Liver (tissue), 9 donors: ENCODE measurements around the gene ACTR8. TPM values are rescaled to one million over a fixed set of nuclear protein-coding genes. Genes with fewer than 3 reads are reported as not detected.

Experiments used
- DNase-seq: peaks from one replicate; pipeline ENCODE4 v3.0.0-alpha.2; 2017; ENCODE audit warnings: low spot score
- H3K27ac ChIP-seq, 2 donors: one replicate each; pipeline ENCODE4 v1.7.0; 2013; ENCODE audit warnings: inconsistent platforms in 2 of 2, low read length in 2 of 2, control low read depth in 1 of 2, low read depth in 1 of 2, mild to moderate bottlenecking in 1 of 2
- H3K27me3 ChIP-seq, 4 donors: one replicate each; pipeline versions ENCODE4 v1.6.1 to v1.7.0; 2013; ENCODE audit warnings: low read length in 3 of 4, inconsistent platforms in 1 of 4, mild to moderate bottlenecking in 1 of 4, moderate library complexity in 1 of 4; ENCODE audit not compliant: control insufficient read depth in 4 of 4, insufficient read depth in 4 of 4
- H3K36me3 ChIP-seq, 4 donors: one replicate each; pipeline versions ENCODE4 v1.6.1 to v1.7.0; 2013; ENCODE audit warnings: low read length in 3 of 4, mild to moderate bottlenecking in 3 of 4, low read depth in 1 of 4, moderate library complexity in 1 of 4; ENCODE audit not compliant: control insufficient read depth in 4 of 4, insufficient read depth in 3 of 4
- H3K4me1 ChIP-seq, 4 donors: one replicate each; pipeline versions ENCODE4 v1.6.1 to v1.7.0; 2013; ENCODE audit warnings: low read length in 3 of 4, mild to moderate bottlenecking in 3 of 4, moderate library complexity in 1 of 4; ENCODE audit not compliant: control insufficient read depth in 4 of 4, insufficient read depth in 4 of 4
- H3K4me3 ChIP-seq, 3 donors: one replicate each; pipeline versions ENCODE4 v1.6.1 to v1.7.0; 2013; ENCODE audit warnings: low read length in 3 of 3, control low read depth in 1 of 3, low read depth in 1 of 3, mild to moderate bottlenecking in 1 of 3
- H3K9ac ChIP-seq, 2 donors: one replicate each; pipeline ENCODE4 v1.7.0; 2013; ENCODE audit warnings: low read length in 2 of 2, mild to moderate bottlenecking in 2 of 2, moderate library complexity in 2 of 2, control low read depth in 1 of 2, low read depth in 1 of 2
- H3K9me3 ChIP-seq, 4 donors: one replicate each; pipeline versions ENCODE4 v1.6.1 to v1.7.0; 2013; ENCODE audit warnings: low read length in 3 of 4; ENCODE audit not compliant: control insufficient read depth in 4 of 4
- EGR1 ChIP-seq, 2 donors: IDR thresholded peaks; 2 replicates each; pipeline ENCODE4 v1.6.1; 2016 to 2018; ENCODE audit warnings: antibody characterized with exemption in 2 of 2, low read depth in 2 of 2
- FOXA1 ChIP-seq: IDR thresholded peaks from 2 replicates; pipeline ENCODE4 v1.6.1; 2016; ENCODE audit warnings: antibody characterized with exemption
- FOXA2 ChIP-seq: IDR thresholded peaks from 2 replicates; pipeline ENCODE4 v1.6.1; 2016; ENCODE audit warnings: antibody characterized with exemption
- HNF4G ChIP-seq: IDR thresholded peaks from 2 replicates; pipeline ENCODE4 v1.6.1; 2016; ENCODE audit warnings: antibody characterized with exemption
- RAD21 ChIP-seq, 2 donors: IDR thresholded peaks; 2 replicates each; pipeline ENCODE4 v1.6.1; 2016; ENCODE audit warnings: antibody characterized with exemption in 2 of 2, mild to moderate bottlenecking in 2 of 2
- SP1 ChIP-seq: IDR thresholded peaks from 2 replicates; pipeline ENCODE4 v1.6.1; 2018; ENCODE audit warnings: antibody characterized with exemption, mild to moderate bottlenecking
- TAF1 ChIP-seq: conservative IDR thresholded peaks from 2 replicates; pipeline ENCODE4 v1.6.1; 2016; ENCODE audit warnings: antibody characterized with exemption, mild to moderate bottlenecking
- YY1 ChIP-seq: IDR thresholded peaks from 2 replicates; pipeline ENCODE4 v1.6.1; 2016; ENCODE audit warnings: antibody characterized with exemption, mild to moderate bottlenecking
- WGBS: extraction: QIAGEN DNeasy Blood & Tissue Kit; methylation state at CpG from one replicate; pipeline ENCODE4 v1.1.7; 2013; 5-methylcytosine and 5-hydroxymethylcytosine counted together
- polyA plus RNA-seq, 2 donors: library from polyadenylated mRNA; stranded (reverse) in 1 of 2; unstranded in 1 of 2; fragments of 200-250 nt in 1 of 2; fragments of >200 nt in 1 of 2; fragmentation: Nextera tagmentation in 1 of 2; extraction: Ambion mirVana in 1 of 2; gene quantifications; one replicate each; pipeline versions ENCODE4 v1.2.1 to v1.2.3, GENCODE V29; 2013 to 2015
- total RNA-seq, 2 donors: library from RNA; depleted of rRNA; stranded (reverse); fragments of >200 nt; gene quantifications; one replicate each; pipeline ENCODE4 v1.2.3, GENCODE V29; 2014
- TF ChIP-seq, protein P1 (sequence below): IDR thresholded peaks from 2 replicates; pipeline ENCODE4 v1.6.1; 2016; ENCODE audit warnings: antibody characterized with exemption
- TF ChIP-seq, protein P2 (sequence below): IDR thresholded peaks from 2 replicates; pipeline ENCODE4 v1.6.1; 2016; ENCODE audit warnings: antibody characterized with exemption
- TF ChIP-seq, protein P3 (sequence below): IDR thresholded peaks from 2 replicates; pipeline ENCODE4 v1.6.1; 2016; ENCODE audit warnings: antibody characterized with exemption
- TF ChIP-seq, protein P4 (sequence below): IDR thresholded peaks from 2 replicates; pipeline ENCODE4 v1.6.1; 2016; ENCODE audit warnings: antibody characterized with exemption, mild to moderate bottlenecking
- TF ChIP-seq, protein P5 (sequence below): fragments of 150-350 bp; IDR thresholded peaks from 2 replicates; pipeline ENCODE4 v1.5.1; 2017; ENCODE audit warnings: improper control_type of control experiment, low read depth, low read length; ENCODE audit not compliant: missing input control
- donor health status: healthy.
- donor health status: healthy.
- donor health status: healthy.
- donor health status: healthy.
- donor health status: healthy.

Gene ACTR8
- total and polyA plus RNA-seq, 4 donors = 3.2 to 16.7 (median 7.7) TPM

DNA sequence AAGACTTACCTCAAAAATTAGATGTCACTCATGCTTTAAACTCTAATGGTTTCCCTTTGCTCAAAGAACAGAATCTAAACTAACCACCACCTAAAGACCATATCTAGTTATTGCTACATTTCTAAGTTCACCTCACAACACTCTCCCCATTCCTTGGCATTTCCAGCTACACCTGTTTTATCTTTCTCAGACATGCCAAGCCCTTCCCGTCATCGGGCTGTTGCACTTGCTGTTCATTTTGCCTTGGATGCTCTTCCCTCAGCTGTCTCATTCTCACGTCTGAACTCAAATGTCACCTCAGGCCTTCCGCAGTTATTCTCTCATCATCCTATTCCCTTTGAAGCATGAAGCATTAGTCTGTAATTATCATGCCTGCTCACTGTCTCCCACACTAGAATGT, 1.1 kb upstream of the ACTR8 start:
- no peaks in the 10 kb centered on the region for H3K27me3 ChIP-seq
- no peak for DNase-seq
- TF ChIP-seq FOXA2 (no peak), EGR1 (IDR thresholded peaks at IDR 0.05; ENCODE audit: low read depth in 2 of 2) (no peak), YY1 (no peak), FOXA1 (no peak)
- TF ChIP-seq, protein P1, sequence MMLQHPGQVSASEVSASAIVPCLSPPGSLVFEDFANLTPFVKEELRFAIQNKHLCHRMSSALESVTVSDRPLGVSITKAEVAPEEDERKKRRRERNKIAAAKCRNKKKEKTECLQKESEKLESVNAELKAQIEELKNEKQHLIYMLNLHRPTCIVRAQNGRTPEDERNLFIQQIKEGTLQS = no peak
- TF ChIP-seq, protein P2, sequence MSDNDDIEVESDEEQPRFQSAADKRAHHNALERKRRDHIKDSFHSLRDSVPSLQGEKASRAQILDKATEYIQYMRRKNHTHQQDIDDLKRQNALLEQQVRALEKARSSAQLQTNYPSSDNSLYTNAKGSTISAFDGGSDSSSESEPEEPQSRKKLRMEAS = no peak
- TF ChIP-seq, protein P3, sequence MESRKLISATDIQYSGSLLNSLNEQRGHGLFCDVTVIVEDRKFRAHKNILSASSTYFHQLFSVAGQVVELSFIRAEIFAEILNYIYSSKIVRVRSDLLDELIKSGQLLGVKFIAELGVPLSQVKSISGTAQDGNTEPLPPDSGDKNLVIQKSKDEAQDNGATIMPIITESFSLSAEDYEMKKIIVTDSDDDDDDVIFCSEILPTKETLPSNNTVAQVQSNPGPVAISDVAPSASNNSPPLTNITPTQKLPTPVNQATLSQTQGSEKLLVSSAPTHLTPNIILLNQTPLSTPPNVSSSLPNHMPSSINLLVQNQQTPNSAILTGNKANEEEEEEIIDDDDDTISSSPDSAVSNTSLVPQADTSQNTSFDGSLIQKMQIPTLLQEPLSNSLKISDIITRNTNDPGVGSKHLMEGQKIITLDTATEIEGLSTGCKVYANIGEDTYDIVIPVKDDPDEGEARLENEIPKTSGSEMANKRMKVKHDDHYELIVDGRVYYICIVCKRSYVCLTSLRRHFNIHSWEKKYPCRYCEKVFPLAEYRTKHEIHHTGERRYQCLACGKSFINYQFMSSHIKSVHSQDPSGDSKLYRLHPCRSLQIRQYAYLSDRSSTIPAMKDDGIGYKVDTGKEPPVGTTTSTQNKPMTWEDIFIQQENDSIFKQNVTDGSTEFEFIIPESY = no peak
- WGBS = 93% methylated on average over 4 of the region's 4 CpGs
- H3K36me3 ChIP-seq = peaks cover 5 to 47% (median 43%) of the 10 kb centered on the region in 4 donors
- H3K27ac ChIP-seq = no peak overlapping the region
- H3K4me1 ChIP-seq = peaks cover 4 to 11% (median 9%) of the 10 kb centered on the region in 4 donors
- no peak overlapping the region for H3K9ac ChIP-seq
- no peaks in the 10 kb centered on the region for H3K9me3 ChIP-seq
- H3K4me3 ChIP-seq = no peak overlapping the region

DNA sequence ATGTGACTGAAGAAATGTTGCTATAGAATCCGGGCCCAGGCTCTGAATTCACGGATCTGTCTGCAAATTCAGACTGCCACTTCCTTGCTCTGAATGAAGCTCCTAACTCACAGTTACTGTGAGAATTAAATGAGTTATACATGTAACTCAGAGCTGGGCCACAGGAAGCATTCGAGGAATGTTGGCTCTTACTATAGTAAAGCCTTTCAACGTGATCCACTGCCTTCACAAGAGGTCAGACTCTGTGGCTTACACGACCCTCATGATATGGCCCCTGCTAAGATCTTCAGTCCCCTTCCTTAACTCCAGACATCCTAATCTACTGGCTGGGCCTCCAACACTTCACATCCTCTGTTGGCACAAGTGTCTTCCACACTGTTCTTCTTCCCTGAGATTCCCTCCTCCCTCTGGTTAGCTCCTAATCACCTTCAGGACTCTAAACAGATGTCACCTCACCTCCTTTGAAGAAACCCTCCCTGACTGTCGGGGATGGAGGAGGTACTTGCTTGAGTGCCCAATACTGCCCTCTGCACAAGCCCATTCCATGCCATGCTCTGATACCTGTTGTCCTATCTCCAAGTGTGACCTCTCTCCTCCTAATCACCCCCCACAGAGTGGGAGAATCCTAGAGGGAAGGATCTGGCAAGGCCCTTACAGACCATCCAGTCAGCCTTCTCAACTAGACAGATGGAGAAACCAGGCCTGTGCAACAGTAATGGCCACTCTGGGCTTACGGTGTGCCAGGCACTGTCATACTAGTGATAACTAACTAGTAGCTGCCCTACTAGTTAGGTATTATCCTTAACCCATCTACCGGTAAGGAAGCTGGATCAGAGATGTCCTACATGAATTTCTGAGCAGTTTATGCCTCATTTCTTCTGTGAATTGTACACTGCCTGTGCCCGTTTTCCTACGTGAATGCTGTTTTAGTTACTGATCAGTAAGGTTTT, 1.3 kb downstream of the ACTR8 start:
- Histone ChIP-seq H3K9me3 (no peaks in the 10 kb centered on the region), H3K4me1 (peaks cover 4 to 11% (median 9%) of the 10 kb centered on the region in 4 donors), H3K27ac (no peak overlapping the region), H3K9ac (peak overlapping the region in 1 of 2 donors; percentile 49), H3K36me3 (peaks cover 5 to 57% (median 47%) of the 10 kb centered on the region in 4 donors), H3K27me3 (no peaks in the 10 kb centered on the region), H3K4me3 (peak overlapping the region in 2 of 3 donors; percentile 86 to 87)
- DNase-seq = no peak
- 71% methylated on average over 10 of the region's 10 CpGs for WGBS
- TF ChIP-seq HNF4G (no peak), RAD21 (IDR thresholded peaks at IDR 0.05) (no peak), SP1 (no peak), YY1 (no peak), TAF1 (no peak)
- TF ChIP-seq, protein P4, sequence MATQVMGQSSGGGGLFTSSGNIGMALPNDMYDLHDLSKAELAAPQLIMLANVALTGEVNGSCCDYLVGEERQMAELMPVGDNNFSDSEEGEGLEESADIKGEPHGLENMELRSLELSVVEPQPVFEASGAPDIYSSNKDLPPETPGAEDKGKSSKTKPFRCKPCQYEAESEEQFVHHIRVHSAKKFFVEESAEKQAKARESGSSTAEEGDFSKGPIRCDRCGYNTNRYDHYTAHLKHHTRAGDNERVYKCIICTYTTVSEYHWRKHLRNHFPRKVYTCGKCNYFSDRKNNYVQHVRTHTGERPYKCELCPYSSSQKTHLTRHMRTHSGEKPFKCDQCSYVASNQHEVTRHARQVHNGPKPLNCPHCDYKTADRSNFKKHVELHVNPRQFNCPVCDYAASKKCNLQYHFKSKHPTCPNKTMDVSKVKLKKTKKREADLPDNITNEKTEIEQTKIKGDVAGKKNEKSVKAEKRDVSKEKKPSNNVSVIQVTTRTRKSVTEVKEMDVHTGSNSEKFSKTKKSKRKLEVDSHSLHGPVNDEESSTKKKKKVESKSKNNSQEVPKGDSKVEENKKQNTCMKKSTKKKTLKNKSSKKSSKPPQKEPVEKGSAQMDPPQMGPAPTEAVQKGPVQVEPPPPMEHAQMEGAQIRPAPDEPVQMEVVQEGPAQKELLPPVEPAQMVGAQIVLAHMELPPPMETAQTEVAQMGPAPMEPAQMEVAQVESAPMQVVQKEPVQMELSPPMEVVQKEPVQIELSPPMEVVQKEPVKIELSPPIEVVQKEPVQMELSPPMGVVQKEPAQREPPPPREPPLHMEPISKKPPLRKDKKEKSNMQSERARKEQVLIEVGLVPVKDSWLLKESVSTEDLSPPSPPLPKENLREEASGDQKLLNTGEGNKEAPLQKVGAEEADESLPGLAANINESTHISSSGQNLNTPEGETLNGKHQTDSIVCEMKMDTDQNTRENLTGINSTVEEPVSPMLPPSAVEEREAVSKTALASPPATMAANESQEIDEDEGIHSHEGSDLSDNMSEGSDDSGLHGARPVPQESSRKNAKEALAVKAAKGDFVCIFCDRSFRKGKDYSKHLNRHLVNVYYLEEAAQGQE = no peak
- TF ChIP-seq, protein P5, sequence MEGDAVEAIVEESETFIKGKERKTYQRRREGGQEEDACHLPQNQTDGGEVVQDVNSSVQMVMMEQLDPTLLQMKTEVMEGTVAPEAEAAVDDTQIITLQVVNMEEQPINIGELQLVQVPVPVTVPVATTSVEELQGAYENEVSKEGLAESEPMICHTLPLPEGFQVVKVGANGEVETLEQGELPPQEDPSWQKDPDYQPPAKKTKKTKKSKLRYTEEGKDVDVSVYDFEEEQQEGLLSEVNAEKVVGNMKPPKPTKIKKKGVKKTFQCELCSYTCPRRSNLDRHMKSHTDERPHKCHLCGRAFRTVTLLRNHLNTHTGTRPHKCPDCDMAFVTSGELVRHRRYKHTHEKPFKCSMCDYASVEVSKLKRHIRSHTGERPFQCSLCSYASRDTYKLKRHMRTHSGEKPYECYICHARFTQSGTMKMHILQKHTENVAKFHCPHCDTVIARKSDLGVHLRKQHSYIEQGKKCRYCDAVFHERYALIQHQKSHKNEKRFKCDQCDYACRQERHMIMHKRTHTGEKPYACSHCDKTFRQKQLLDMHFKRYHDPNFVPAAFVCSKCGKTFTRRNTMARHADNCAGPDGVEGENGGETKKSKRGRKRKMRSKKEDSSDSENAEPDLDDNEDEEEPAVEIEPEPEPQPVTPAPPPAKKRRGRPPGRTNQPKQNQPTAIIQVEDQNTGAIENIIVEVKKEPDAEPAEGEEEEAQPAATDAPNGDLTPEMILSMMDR = no peak
- TF ChIP-seq, protein P2 = no peak
